Lung (tissue), 12 donors: Measurements from ENCODE around the gene NEU4. TPM values are rescaled to one million over a fixed set of nuclear protein-coding genes. Genes with fewer than 3 reads are reported as not detected.
A peak's percentile ranks its signal among the peaks of the same experiment; 100 is the strongest.

Experiments
- ATAC-seq: fragments of 200-7000 bp; cut with Tn5 transposase; one replicate; pipeline ENCODE4 v1.9.1; 2020; ENCODE audit warnings: moderate number of reproducible peaks; ENCODE audit not compliant: insufficient read depth, low FRiP score
- DNase-seq, 3 donors: peaks; one replicate each; pipeline ENCODE4 v3.0.0-alpha.2; 2013 to 2017
- H3K27ac ChIP-seq, 2 donors: one replicate each; pipeline ENCODE4 v1.5.1; 2013; ENCODE audit warnings: mild to moderate bottlenecking in 2 of 2, moderate library complexity in 2 of 2, control low read depth in 1 of 2, inconsistent platforms in 1 of 2, low read depth in 1 of 2, low read length in 1 of 2
- H3K27me3 ChIP-seq, 3 donors: one replicate each; pipeline ENCODE4 v1.5.1; 2013; ENCODE audit warnings: low read length in 2 of 3; ENCODE audit not compliant: control insufficient read depth in 3 of 3, insufficient read depth in 3 of 3
- H3K36me3 ChIP-seq, 4 donors: one replicate each; pipeline ENCODE4 v1.5.1; 2013; ENCODE audit warnings: low read length in 4 of 4, mild to moderate bottlenecking in 1 of 4, moderate library complexity in 1 of 4; ENCODE audit not compliant: control insufficient read depth in 4 of 4, insufficient read depth in 4 of 4
- H3K4me1 ChIP-seq, 5 donors: one replicate each; pipeline ENCODE4 v1.5.1; 2013; ENCODE audit warnings: low read length in 5 of 5, mild to moderate bottlenecking in 2 of 5, moderate library complexity in 1 of 5; ENCODE audit not compliant: control insufficient read depth in 5 of 5, insufficient read depth in 5 of 5
- H3K4me3 ChIP-seq: one replicate; pipeline ENCODE4 v1.5.1; 2013; ENCODE audit warnings: mild to moderate bottlenecking, control low read depth, moderate library complexity
- H3K9ac ChIP-seq, 2 donors: one replicate each; pipeline ENCODE4 v1.5.1; 2013; ENCODE audit warnings: low read length in 2 of 2, control low read depth in 1 of 2; ENCODE audit not compliant: insufficient read depth in 1 of 2
- H3K9me3 ChIP-seq, 4 donors: one replicate each; pipeline ENCODE4 v1.5.1; 2013; ENCODE audit warnings: low read length in 3 of 4, mild to moderate bottlenecking in 1 of 4, moderate library complexity in 1 of 4; ENCODE audit not compliant: control insufficient read depth in 4 of 4, insufficient read depth in 3 of 4
- CTCF ChIP-seq: IDR thresholded peaks from 2 replicates; pipeline ENCODE4 v1.5.1; 2012; ENCODE audit warnings: mild to moderate bottlenecking; ENCODE audit errors: control extremely low read depth, extremely low read depth
- WGBS, 2 donors: extraction: QIAGEN DNeasy Blood & Tissue Kit; methylation state at CpG; one replicate each; pipeline ENCODE4 v1.1.7; 2013; 5-methylcytosine and 5-hydroxymethylcytosine counted together
- polyA plus RNA-seq, 2 donors: library from polyadenylated mRNA; stranded (reverse); fragments of 200-250 nt; gene quantifications; one replicate each; pipeline ENCODE4 v1.2.1, GENCODE V29; 2013
- total RNA-seq, 2 donors: library from RNA; depleted of rRNA in 1 of 2; stranded (reverse); fragments of >200 nt in 1 of 2; gene quantifications; one replicate each; pipeline ENCODE4 v1.2.1, GENCODE V29; 2014 to 2021
- donor health status: control.
- donor health status: control.
- donor health status: Bipolar disorder and iron deficiency.
- donor health status: healthy.
- donor health status: DM: yes; HTN: yes; CAD: no.

The NEU4 gene
- total and polyA plus RNA-seq, 4 donors, result 0.26 to 0.59 (median 0.35) TPM

GRCh38 chr2:241796209-241796608 lies 12.8 kb upstream of the NEU4 start:
- H3K36me3 ChIP-seq, result no peaks in the 10 kb centered on the region
- ATAC-seq (no peak), DNase-seq (peak in 1 of 3 donors; percentile 7)
- TF ChIP-seq CTCF, result no peak
- peaks cover 0 to 2% (median 0%) of the 10 kb centered on the region in 4 donors for H3K9me3 ChIP-seq
- no peak overlapping the region for H3K27ac ChIP-seq
- no peak overlapping the region for H3K4me3 ChIP-seq
- 96% methylated on average over 13 of the region's 13 CpGs for WGBS, 2 donors
- H3K9ac ChIP-seq, result no peak overlapping the region
- peaks cover 0 to 4% (median 0%) of the 10 kb centered on the region in 3 donors for H3K27me3 ChIP-seq
- no peaks in the 10 kb centered on the region for H3K4me1 ChIP-seq

- ATAC-seq, result no peak
- no peak for TF ChIP-seq CTCF
- WGBS, 2 donors, result 88 to 93% methylated on average over 13 of the region's 13 CpGs
Observed at GRCh38 chr2:241796610-241797138, 12.3 kb upstream of the NEU4 start.

GRCh38 chr2:241797441-241798080 lies 11.4 kb upstream of the NEU4 start:
- Histone ChIP-seq H3K9ac (no peak overlapping the region), H3K27ac (no peak overlapping the region), H3K9me3 (peaks cover 0 to 2% (median 0%) of the 10 kb centered on the region in 4 donors), H3K4me1 (no peaks in the 10 kb centered on the region), H3K4me3 (no peak overlapping the region), H3K27me3 (peaks cover 0 to 4% (median 2%) of the 10 kb centered on the region in 3 donors), H3K36me3 (no peaks in the 10 kb centered on the region)
- DNase-seq (no peak), ATAC-seq (no peak)
- no peak for TF ChIP-seq CTCF
- WGBS, 2 donors, result 85 to 91% methylated on average over 19 of the region's 19 CpGs

More at GRCh38 chr2:241796610-241797138, 12.3 kb upstream of the NEU4 start:
- peaks cover 0 to 4% (median 1%) of the 10 kb centered on the region in 3 donors for H3K27me3 ChIP-seq
- no peak overlapping the region for H3K9ac ChIP-seq
- H3K36me3 ChIP-seq, result no peaks in the 10 kb centered on the region
- no peak overlapping the region for H3K4me3 ChIP-seq
- peaks cover 0 to 2% (median 0%) of the 10 kb centered on the region in 4 donors for H3K9me3 ChIP-seq
- H3K27ac ChIP-seq, result no peak overlapping the region
- DNase-seq, result no peak
- H3K4me1 ChIP-seq, result no peaks in the 10 kb centered on the region
